IMR-90 (cell line): ENCODE data around the gene RNASET2. TPM values are rescaled to one million over a fixed set of nuclear protein-coding genes. Genes with fewer than 3 reads are reported as not detected.

ENCODE experiments used
- ATAC-seq: fragments of 200-7000 bp; cut with Tn5 transposase; 2 replicates; pipeline ENCODE4 v1.9.1; 2020; ENCODE audit warnings: low read depth, mild to moderate bottlenecking, moderate library complexity
- BruUV-seq: library from RNA; stranded (reverse); fragments of 400-500 nt; replicated peaks from 2 replicates; lab custom pipeline; 2021; lab: Mats Ljungman, UMichigan
- CTCF ChIA-PET: fragments of 300-600 bp; formaldehyde crosslinking; extraction: SDS; loops from one replicate; lab custom pipeline; 2021; ENCODE audit warnings: antibody characterized with exemption; lab: Yijun Ruan, JAX
- POLR2A ChIA-PET: fragments of 300-600 bp; sonication (Branson Sonifier 250); formaldehyde crosslinking; loops from one replicate; lab custom pipeline; 2022; ENCODE audit warnings: antibody characterized with exemption; ENCODE audit not compliant: unreplicated experiment; lab: Charles Lee
- DNase-seq: peaks from one replicate; pipeline ENCODE4 v3.0.0; 2013
- H2AFZ ChIP-seq: replicated peaks from 2 replicates; pipeline ENCODE3; 2013; ENCODE audit warnings: low read length, mild to moderate bottlenecking; ENCODE audit not compliant: poor library complexity
- H2AK5ac ChIP-seq: 2 replicates; pipeline ENCODE4 v1.6.1; 2013; ENCODE audit warnings: low read depth, low read length, inconsistent platforms
- H2AK9ac ChIP-seq: replicated peaks from 2 replicates; pipeline ENCODE3; 2013; ENCODE audit warnings: mild to moderate bottlenecking, low read depth, low read length, moderate library complexity; ENCODE audit not compliant: poor library complexity
- H2BK120ac ChIP-seq: 2 replicates; pipeline ENCODE4 v1.6.1; 2013; ENCODE audit warnings: low read depth, low read length, inconsistent platforms
- H2BK15ac ChIP-seq: 3 replicates; pipeline ENCODE4 v1.6.1; 2013; ENCODE audit warnings: low read depth, low read length, inconsistent platforms
- H2BK20ac ChIP-seq: 2 replicates; pipeline ENCODE4 v1.6.1; 2013; ENCODE audit warnings: low read depth, mild to moderate bottlenecking, inconsistent platforms, low read length, moderate library complexity
- H2BK5ac ChIP-seq: 2 replicates; pipeline ENCODE4 v1.6.1; 2013; ENCODE audit warnings: mild to moderate bottlenecking, low read depth, low read length, inconsistent platforms; ENCODE audit not compliant: poor library complexity, severe bottlenecking
- H3K14ac ChIP-seq: replicated peaks from 2 replicates; pipeline ENCODE4 v1.6.1; 2013; ENCODE audit warnings: low read depth, low read length, inconsistent platforms
- H3K18ac ChIP-seq: 2 replicates; pipeline ENCODE4 v1.6.1; 2013; ENCODE audit warnings: low read depth, low read length, control low read depth
- H3K23ac ChIP-seq: 2 replicates; pipeline ENCODE4 v1.6.1; 2013; ENCODE audit warnings: low read depth, low read length, inconsistent platforms
- H3K27ac ChIP-seq: 2 replicates; pipeline ENCODE4 v1.5.1; 2013; ENCODE audit warnings: mild to moderate bottlenecking, control low read depth, low read length; ENCODE audit not compliant: insufficient read depth
- H3K27me3 ChIP-seq: 2 replicates; pipeline ENCODE4 v1.6.1; 2013; ENCODE audit warnings: low read length; ENCODE audit not compliant: control insufficient read depth, insufficient read depth
- H3K36me3 ChIP-seq: 2 replicates; pipeline ENCODE4 v1.6.1; 2013; ENCODE audit warnings: low read length, mixed read lengths; ENCODE audit not compliant: control insufficient read depth, insufficient read depth
- H3K4ac ChIP-seq: 2 replicates; pipeline ENCODE4 v1.6.1; 2013; ENCODE audit warnings: low read depth, low read length, inconsistent platforms
- H3K4me1 ChIP-seq: 2 replicates; pipeline ENCODE4 v1.6.1; 2013; ENCODE audit warnings: low read length, mixed read lengths; ENCODE audit not compliant: control insufficient read depth, insufficient read depth
- H3K4me2 ChIP-seq: 2 replicates; pipeline ENCODE4 v1.6.1; 2013; ENCODE audit warnings: low read depth, mild to moderate bottlenecking, control low read depth, low read length, moderate library complexity
- H3K4me3 ChIP-seq: 2 replicates; pipeline ENCODE4 v1.5.1; 2013; ENCODE audit warnings: low read depth, mild to moderate bottlenecking, control low read depth, low read length, moderate library complexity; ENCODE audit not compliant: insufficient read depth
- H3K56ac ChIP-seq: 2 replicates; pipeline ENCODE4 v1.6.1; 2013; ENCODE audit warnings: low read length, inconsistent platforms; ENCODE audit not compliant: insufficient read depth; ENCODE audit errors: extremely low read depth
- H3K79me1 ChIP-seq, 2 experiments: 2 replicates each; pipeline ENCODE4 v1.6.1; 2013; ENCODE audit warnings: low read length in 2 of 2, inconsistent platforms in 1 of 2, low read depth in 1 of 2
- H3K9ac ChIP-seq: 2 replicates; pipeline ENCODE4 v1.6.1; 2013; ENCODE audit warnings: low read depth, low read length, control low read depth
- H3K9me1 ChIP-seq: 2 replicates; pipeline ENCODE4 v1.6.1; 2013; ENCODE audit warnings: low read length, inconsistent platforms; ENCODE audit not compliant: insufficient read depth
- H3K9me3 ChIP-seq: 2 replicates; pipeline ENCODE4 v1.6.1; 2013; ENCODE audit warnings: low read length; ENCODE audit not compliant: control insufficient read depth, insufficient read depth
- H4K20me1 ChIP-seq: 2 replicates; pipeline ENCODE4 v1.6.1; 2013; ENCODE audit warnings: low read length, inconsistent platforms; ENCODE audit not compliant: insufficient read depth
- H4K5ac ChIP-seq: 2 replicates; pipeline ENCODE4 v1.6.1; 2013; ENCODE audit warnings: mild to moderate bottlenecking, low read depth, low read length, control low read depth
- H4K8ac ChIP-seq, 2 experiments: 2 replicates each; pipeline ENCODE4 v1.6.1; 2013; ENCODE audit warnings: low read depth in 2 of 2, low read length in 2 of 2, control low read depth in 1 of 2, inconsistent platforms in 1 of 2
- H4K91ac ChIP-seq: 2 replicates; pipeline ENCODE4 v1.6.1; 2013; ENCODE audit warnings: low read depth, low read length, inconsistent platforms; ENCODE audit not compliant: insufficient read depth
- BHLHE40 ChIP-seq: fragments of 150-350 bp; IDR thresholded peaks from 2 replicates; pipeline ENCODE4 v1.6.1; 2016; ENCODE audit warnings: mild to moderate bottlenecking, low read depth, low read length
- CTCF ChIP-seq: conservative IDR thresholded peaks from 2 replicates; pipeline ENCODE4 v1.5.1; 2012; ENCODE audit warnings: mild to moderate bottlenecking, low read depth, low read length, improper control_type of control experiment
- MXI1 ChIP-seq: IDR thresholded peaks from 2 replicates; pipeline ENCODE4 v1.6.1; 2012; ENCODE audit warnings: low read depth, mild to moderate bottlenecking, low read length, moderate library complexity, borderline replicate concordance
- POLR2A ChIP-seq: IDR thresholded peaks from 2 replicates; pipeline ENCODE4 v1.6.1; 2012; ENCODE audit warnings: mild to moderate bottlenecking, low read depth, low read length
- WGBS, 2 experiments: methylation state at CpG; one replicate each; pipeline versions ENCODE4 v1.1.5 to v1.1.7; 2013; ENCODE audit warnings: missing lambda C conversion rate in 2 of 2; ENCODE audit not compliant: insufficient read length in 1 of 2; ENCODE audit errors: extremely low coverage in 2 of 2; 5-methylcytosine and 5-hydroxymethylcytosine counted together
- dilution Hi-C: fragments of 300-500 bp; cut with HindIII; formaldehyde crosslinking; loops from one replicate; pipeline ENCODE4 v1.14.3; 2018; ENCODE audit warnings: low sequenced_read_pairs; ENCODE audit not compliant: unreplicated experiment
- in situ Hi-C: fragments of 300-500 bp; cut with MboI; formaldehyde crosslinking; loops from 3 replicates; pipeline ENCODE4 v1.14.3; 2019; ENCODE audit warnings: low sequenced_read_pairs, inconsistent platforms, mixed read lengths
- intact Hi-C: fragments of 100-400 bp; cut with micrococcal nuclease; formaldehyde crosslinking; loops from 2 replicates; pipeline ENCODE4 v1.10.0; 2022
- polyA plus RNA-seq, 3 experiments: library from polyadenylated mRNA; depleted of rRNA; stranded (reverse); fragments of >200 nt; gene quantifications; 2 replicates each; pipeline ENCODE4 v1.2.3, GENCODE V29; 2012; ENCODE audit warnings: low replicate concordance in 1 of 3
- total RNA-seq: library from RNA; depleted of rRNA; stranded (reverse); fragments of >200 nt; gene quantifications from 2 replicates; pipeline ENCODE4 v1.2.3, GENCODE V29; 2012

Gene RNASET2
- total and polyA plus RNA-seq, 2 of the 4 experiments (the other 2 are of a cell fraction), result 13.6 to 24.9 TPM

- H3K36me3 ChIP-seq, result no peaks in the 10 kb centered on the region; the same call in 1 of the 2 replicates
These were observed 42.1 kb upstream of the RNASET2 start for GRCh38 chr6:166998256-166999144.

More at GRCh38 chr6:166998256-166999144, 42.1 kb upstream of the RNASET2 start:
- in situ Hi-C loops, result loop anchor here (25.0 kb wide), 1 partner anchor 361 kb away; the partner anchor contains the start of gene RPS6KA2
- dilution Hi-C loops, result no loop called here
- intact Hi-C loops, result loop anchor here (5.0 to 10.0 kb wide), 2 partner anchors 371 to 544 kb away; partner anchors contain the start of gene RPS6KA2
- CTCF ChIA-PET, result interaction anchor here (0.6 to 1.3 kb wide), 3 partner anchors 8 to 1548 kb away, joined by 3 to 6 read pairs (median 4); no protein-coding TSS in a partner anchor
- no peak overlapping the region for H3K14ac ChIP-seq
- H2BK15ac ChIP-seq, result no peak overlapping the region
- H2AK9ac ChIP-seq, result peak overlapping the region; percentile 59
- no TSS peak for BruUV-seq
- peak overlapping the region; percentile 36; the same call in 1 of the 2 replicates for H3K27ac ChIP-seq
- 0% methylated on average over 46 of the region's 96 CpGs; no CpG with 5 or more reads in 1 of the 2 experiments for WGBS, 2 experiments
- H3K4me1 ChIP-seq, result peaks cover 9% of the 10 kb centered on the region
- H3K9me1 ChIP-seq, result peaks cover 3% of the 10 kb centered on the region; the same call in 1 of the 2 replicates
- H3K56ac ChIP-seq, result no peak overlapping the region
- POLR2A ChIA-PET, result no interaction called here
- no peak overlapping the region for H4K8ac ChIP-seq
- no peaks in the 10 kb centered on the region for H3K9me3 ChIP-seq
- no peaks in the 10 kb centered on the region for H3K27me3 ChIP-seq
- H3K4ac ChIP-seq, result 0 out of 2 replicates have a peak overlapping the region, but pooled peaks have one; percentile 21
- no peak overlapping the region for H2AK5ac ChIP-seq
- ATAC-seq (peak; percentile 0; the same call in 1 of the 2 replicates), DNase-seq (no peak)
- no peak overlapping the region for H3K23ac ChIP-seq
- H3K4me3 ChIP-seq, result peak overlapping the region; percentile 59
- H2BK120ac ChIP-seq, result no peak overlapping the region
- peaks cover 26 to 37% of the 10 kb centered on the region in 2 experiments for H3K79me1 ChIP-seq
- H2AFZ ChIP-seq, result peak overlapping the region; percentile 94
- H2BK20ac ChIP-seq, result no peak overlapping the region
- no peak for TF ChIP-seq CTCF
- peak; percentile 53; the same call in 1 of the 2 replicates for TF ChIP-seq POLR2A
- peak; percentile 100 for TF ChIP-seq MXI1
- peak; percentile 31; the same call in 1 of the 2 replicates for TF ChIP-seq BHLHE40
- peaks cover 8% of the 10 kb centered on the region; the same call in 1 of the 2 replicates for H4K20me1 ChIP-seq
- peak overlapping the region; percentile 86 for H3K4me2 ChIP-seq
- no peak overlapping the region for H3K18ac ChIP-seq
- no peak overlapping the region for H4K5ac ChIP-seq
- H2BK5ac ChIP-seq, result peak overlapping the region; percentile 29
- 0 out of 2 replicates have a peak overlapping the region, but pooled peaks have one; percentile 13 for H4K91ac ChIP-seq
- peak overlapping the region; percentile 69; the same call in 1 of the 2 replicates for H3K9ac ChIP-seq
